ENCODE measurements around the gene PTPRM.

DNA sequence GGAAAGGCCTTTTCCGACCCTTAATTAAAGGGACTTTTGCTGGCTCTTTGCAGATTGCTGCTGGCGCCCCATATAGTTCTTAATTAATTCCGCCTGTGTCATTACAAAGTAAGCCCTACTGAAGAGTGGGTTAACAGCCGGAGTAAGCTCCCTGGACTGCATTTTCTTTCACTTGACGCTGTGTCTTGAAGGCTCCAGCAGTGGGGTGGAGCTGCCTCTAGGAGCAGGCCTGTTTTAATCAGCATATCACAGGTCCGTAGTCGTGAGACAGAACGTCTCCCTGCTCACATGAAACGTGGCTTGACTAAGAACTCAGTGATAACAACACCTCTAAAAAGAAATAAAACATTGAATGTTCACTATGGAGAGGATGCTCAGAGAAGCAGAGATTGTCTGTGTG lies 712.2 kb downstream of the PTPRM start:
- TF ChIP-seq ZNF274 (IDR thresholded peaks at IDR 0.05; ENCODE audit: low read depth, low read length) = no peak
- TF ChIP-seq SUZ12 (IDR thresholded peaks at IDR 0.05; ENCODE audit: extremely low read depth, insufficient read depth, insufficient read length) = no peak
- no peak for TF ChIP-seq YY1 (IDR thresholded peaks at IDR 0.05; ENCODE audit: insufficient read depth, insufficient read length)
